ENCODE data around the gene ADGRG3.
"Not testable (repeated sequence)": the region's sequence is repeated elsewhere in the genome, so short reads cannot be mapped to it uniquely, and the experiment has no call there.

Gene ADGRG3

GRCh38 chr16:57665541-57665940 is 2.6 kb upstream of the ADGRG3 start:
- Histone ChIP-seq H3K36me3 (ENCODE audit: control insufficient read depth, insufficient read depth, low read length) (no peaks in the 10 kb centered on the region), H3K27me3 (replicated peaks; ENCODE audit: control insufficient read depth, insufficient read depth, low read length, poor library complexity, severe bottlenecking) (no peaks in the 10 kb centered on the region), H3K9me3 (ENCODE audit: control insufficient read depth, low read length) (no peaks in the 10 kb centered on the region), H3K27ac (ENCODE audit: insufficient read depth, low read length, poor library complexity, severe bottlenecking) (no peak overlapping the region), H3K4me1 (ENCODE audit: control insufficient read depth, insufficient read depth, low read length, poor library complexity, severe bottlenecking) (no peaks in the 10 kb centered on the region), H3K4me3 (ENCODE audit: insufficient read depth, low read depth, low read length, poor library complexity, severe bottlenecking) (no peak overlapping the region)
- DNase-seq = no peak

DNA sequence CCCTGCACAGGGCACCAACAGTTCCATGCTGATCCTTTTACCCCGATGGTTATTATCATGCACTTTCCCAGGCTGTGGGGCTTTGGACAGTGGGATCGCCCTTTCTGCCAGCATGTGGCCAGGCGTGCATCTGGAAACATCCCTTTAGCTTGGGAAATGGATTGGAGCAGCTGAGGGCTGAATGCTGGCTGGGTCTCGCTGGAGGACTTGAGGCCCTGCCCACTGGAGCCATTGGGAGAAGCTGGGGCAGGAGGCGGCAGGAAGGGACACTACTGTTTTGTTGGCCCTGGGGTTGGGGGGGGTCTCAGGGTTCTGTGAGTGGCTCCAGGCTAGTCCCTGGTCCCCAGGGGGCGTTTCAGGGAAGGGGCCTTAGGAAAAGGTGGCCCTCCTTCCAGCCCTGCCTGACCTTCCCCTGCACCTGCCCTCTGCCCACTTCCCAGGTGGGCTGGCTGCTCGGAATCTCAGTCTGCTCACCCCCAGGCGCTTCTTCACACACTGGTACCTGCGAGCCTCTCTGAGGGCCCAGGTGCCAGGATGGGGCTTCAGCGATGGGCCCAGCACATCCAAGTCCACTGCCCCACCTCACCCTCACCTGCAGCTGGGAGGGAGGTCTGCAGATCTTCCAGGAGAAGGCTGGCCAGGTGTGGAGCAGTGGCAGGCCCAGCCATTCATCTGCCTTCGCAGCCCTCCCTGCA is 1.6 kb upstream of the ADGRG3 start:
- no peaks in the 10 kb centered on the region for H3K9me3 ChIP-seq (ENCODE audit: control insufficient read depth, low read length)
- H3K36me3 ChIP-seq (ENCODE audit: control insufficient read depth, insufficient read depth, low read length) = no peaks in the 10 kb centered on the region

GRCh38 chr16:57667048-57667525 is 1.0 kb upstream of the ADGRG3 start:
- H3K4me1 ChIP-seq (ENCODE audit: control insufficient read depth, insufficient read depth, low read length, poor library complexity, severe bottlenecking) = no peaks in the 10 kb centered on the region
- no peak overlapping the region for H3K4me3 ChIP-seq (ENCODE audit: insufficient read depth, low read depth, low read length, poor library complexity, severe bottlenecking)
- no peaks in the 10 kb centered on the region for H3K36me3 ChIP-seq (ENCODE audit: control insufficient read depth, insufficient read depth, low read length)
- no peaks in the 10 kb centered on the region for H3K9me3 ChIP-seq (ENCODE audit: control insufficient read depth, low read length)
- DNase-seq = no peak
- no peak overlapping the region for H3K27ac ChIP-seq (ENCODE audit: insufficient read depth, low read length, poor library complexity, severe bottlenecking)
- no peaks in the 10 kb centered on the region for H3K27me3 ChIP-seq (replicated peaks; ENCODE audit: control insufficient read depth, insufficient read depth, low read length, poor library complexity, severe bottlenecking)

More for the DNA sequence above, 1.6 kb upstream of the ADGRG3 start:
- no peak for DNase-seq
- Histone ChIP-seq H3K27ac (ENCODE audit: insufficient read depth, low read length, poor library complexity, severe bottlenecking) (no peak overlapping the region), H3K4me3 (ENCODE audit: insufficient read depth, low read depth, low read length, poor library complexity, severe bottlenecking) (no peak overlapping the region), H3K27me3 (replicated peaks; ENCODE audit: control insufficient read depth, insufficient read depth, low read length, poor library complexity, severe bottlenecking) (no peaks in the 10 kb centered on the region), H3K4me1 (ENCODE audit: control insufficient read depth, insufficient read depth, low read length, poor library complexity, severe bottlenecking) (no peaks in the 10 kb centered on the region)

DNA sequence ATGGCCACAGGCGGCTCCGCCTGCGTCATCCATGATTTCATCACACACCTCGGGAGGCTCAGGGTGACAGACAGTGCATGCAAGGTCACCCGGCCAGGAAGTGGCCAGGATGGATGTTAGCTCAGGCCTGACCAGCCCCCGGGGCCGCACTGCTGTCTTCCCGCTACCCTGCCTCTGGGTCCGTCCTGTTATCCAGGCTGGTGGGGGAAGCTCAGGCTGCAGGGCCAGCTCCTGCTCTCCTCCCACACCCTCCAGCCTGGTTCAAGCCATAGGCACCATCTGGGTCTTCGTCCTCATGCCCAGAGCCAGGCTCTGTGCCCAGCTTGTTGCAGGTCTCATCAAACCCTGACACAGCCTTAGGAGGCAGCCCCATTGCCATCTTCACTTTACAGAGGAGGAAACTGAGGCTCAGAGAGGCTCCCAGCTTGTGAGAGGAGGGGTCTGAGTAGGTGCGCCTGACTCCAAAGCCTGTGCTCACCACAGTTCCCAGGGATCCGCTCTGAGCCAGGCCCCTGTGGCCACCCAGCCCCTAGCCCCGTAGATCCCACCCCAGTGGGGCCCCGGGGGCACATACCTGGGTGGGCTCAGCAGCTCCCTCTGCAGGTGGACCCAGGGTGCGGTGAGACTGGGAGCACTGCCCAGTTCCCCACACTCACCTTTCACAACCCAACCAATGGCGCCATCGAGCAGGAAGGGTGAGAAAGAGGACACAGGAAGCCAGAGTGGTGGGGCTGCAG is 412 bp upstream of the ADGRG3 start:
- DNase-seq = no peak
- Histone ChIP-seq H3K27me3 (replicated peaks; ENCODE audit: control insufficient read depth, insufficient read depth, low read length, poor library complexity, severe bottlenecking) (no peaks in the 10 kb centered on the region), H3K4me3 (ENCODE audit: insufficient read depth, low read depth, low read length, poor library complexity, severe bottlenecking) (no peak overlapping the region), H3K27ac (ENCODE audit: insufficient read depth, low read length, poor library complexity, severe bottlenecking) (no peak overlapping the region), H3K36me3 (ENCODE audit: control insufficient read depth, insufficient read depth, low read length) (no peaks in the 10 kb centered on the region), H3K9me3 (ENCODE audit: control insufficient read depth, low read length) (no peaks in the 10 kb centered on the region), H3K4me1 (ENCODE audit: control insufficient read depth, insufficient read depth, low read length, poor library complexity, severe bottlenecking) (no peaks in the 10 kb centered on the region)

- Histone ChIP-seq H3K9me3 (ENCODE audit: control insufficient read depth, low read length) (no peaks in the 10 kb centered on the region), H3K27ac (ENCODE audit: insufficient read depth, low read length, poor library complexity, severe bottlenecking) (no peak overlapping the region), H3K27me3 (replicated peaks; ENCODE audit: control insufficient read depth, insufficient read depth, low read length, poor library complexity, severe bottlenecking) (no peaks in the 10 kb centered on the region), H3K4me3 (ENCODE audit: insufficient read depth, low read depth, low read length, poor library complexity, severe bottlenecking) (no peak overlapping the region), H3K4me1 (ENCODE audit: control insufficient read depth, insufficient read depth, low read length, poor library complexity, severe bottlenecking) (no peaks in the 10 kb centered on the region), H3K36me3 (ENCODE audit: control insufficient read depth, insufficient read depth, low read length) (no peaks in the 10 kb centered on the region)
- no peak for DNase-seq
These were observed 747 bp downstream of the ADGRG3 start for GRCh38 chr16:57668630-57669475.

DNA sequence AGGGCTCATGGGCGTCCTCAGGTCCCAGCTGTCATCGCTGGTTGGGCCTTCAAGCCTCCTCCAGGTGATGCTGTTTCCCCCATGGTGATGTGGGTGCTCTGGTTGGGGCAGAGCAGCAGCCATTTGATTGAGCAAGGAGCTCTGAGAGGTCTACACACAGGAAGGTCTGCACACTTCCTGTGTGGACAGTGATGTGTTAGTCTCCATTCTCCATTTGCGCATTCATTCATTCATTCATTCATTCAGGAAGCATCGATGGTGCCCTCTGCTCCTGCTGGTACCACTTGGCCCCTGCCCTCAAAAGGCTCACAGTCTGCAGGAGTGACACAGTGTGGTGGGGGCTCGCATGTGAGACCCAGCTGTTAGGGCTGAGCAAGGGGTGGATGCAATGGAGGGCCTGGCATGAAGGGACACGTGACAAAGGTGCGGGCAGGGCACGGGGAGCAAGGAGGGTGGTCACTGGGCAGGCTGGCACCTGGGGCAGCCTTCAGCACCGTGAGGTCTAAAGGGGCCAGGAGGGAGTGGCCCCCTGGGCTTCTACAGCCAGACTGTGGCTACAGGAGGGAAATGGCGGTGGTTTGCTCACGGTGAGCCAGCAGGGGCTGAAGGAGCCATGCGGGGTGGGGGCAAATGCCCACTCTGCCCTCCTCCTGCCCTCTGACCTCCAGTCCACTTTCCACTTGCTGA is 1.5 kb downstream of the ADGRG3 start:
- Histone ChIP-seq H3K36me3 (ENCODE audit: control insufficient read depth, insufficient read depth, low read length) (no peaks in the 10 kb centered on the region), H3K4me3 (ENCODE audit: insufficient read depth, low read depth, low read length, poor library complexity, severe bottlenecking) (no peak overlapping the region), H3K9me3 (ENCODE audit: control insufficient read depth, low read length) (no peaks in the 10 kb centered on the region), H3K4me1 (ENCODE audit: control insufficient read depth, insufficient read depth, low read length, poor library complexity, severe bottlenecking) (no peaks in the 10 kb centered on the region), H3K27ac (ENCODE audit: insufficient read depth, low read length, poor library complexity, severe bottlenecking) (no peak overlapping the region), H3K27me3 (replicated peaks; ENCODE audit: control insufficient read depth, insufficient read depth, low read length, poor library complexity, severe bottlenecking) (no peaks in the 10 kb centered on the region)
- no peak for DNase-seq

DNA sequence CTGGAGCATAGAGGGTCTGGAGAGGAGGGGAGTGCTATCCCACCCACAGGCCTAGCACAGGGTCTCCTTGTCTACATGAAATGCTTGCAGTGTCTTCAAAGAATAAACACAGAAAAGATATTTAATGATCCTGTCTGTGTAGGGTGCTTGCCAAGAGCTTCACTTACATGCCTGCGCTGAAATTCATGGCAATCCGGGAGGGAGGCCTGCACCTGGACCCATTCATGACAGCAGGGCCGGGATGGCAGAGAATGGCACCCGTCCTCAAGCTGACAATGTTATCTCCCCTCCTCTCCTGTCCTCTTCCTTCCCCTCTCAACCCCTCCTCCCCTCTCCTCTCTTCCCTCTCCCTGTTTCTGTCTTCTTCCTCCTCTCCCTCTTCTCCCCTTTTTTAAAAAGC is 2.1 kb downstream of the ADGRG3 start:
- Histone ChIP-seq H3K9me3 (ENCODE audit: control insufficient read depth, low read length) (no peaks in the 10 kb centered on the region), H3K36me3 (ENCODE audit: control insufficient read depth, insufficient read depth, low read length) (no peaks in the 10 kb centered on the region), H3K27me3 (replicated peaks; ENCODE audit: control insufficient read depth, insufficient read depth, low read length, poor library complexity, severe bottlenecking) (no peaks in the 10 kb centered on the region), H3K4me1 (ENCODE audit: control insufficient read depth, insufficient read depth, low read length, poor library complexity, severe bottlenecking) (no peaks in the 10 kb centered on the region), H3K27ac (ENCODE audit: insufficient read depth, low read length, poor library complexity, severe bottlenecking) (no peak overlapping the region), H3K4me3 (ENCODE audit: insufficient read depth, low read depth, low read length, poor library complexity, severe bottlenecking) (no peak overlapping the region)
- DNase-seq = no peak

DNA sequence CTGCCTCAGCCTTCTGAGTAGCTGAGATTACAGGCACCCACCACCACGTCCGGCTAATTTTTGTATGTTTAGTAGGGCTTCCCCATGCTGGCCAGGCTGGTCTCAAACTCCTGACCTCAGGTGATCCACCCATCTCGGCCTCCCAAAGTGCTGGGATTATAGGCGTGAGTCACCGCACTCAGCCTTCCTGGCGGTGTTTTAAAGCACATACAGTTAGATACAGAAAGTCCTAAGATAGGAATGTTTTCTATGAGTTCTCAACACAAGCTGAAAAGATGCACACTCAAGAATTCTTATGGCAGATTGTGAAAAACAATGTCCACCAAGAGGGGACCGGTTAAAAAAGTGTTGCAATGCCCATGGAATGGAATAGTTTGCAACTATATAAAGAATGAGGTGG is 3.3 kb downstream of the ADGRG3 start:
- not testable (repeated sequence) for H3K27me3 ChIP-seq (replicated peaks; ENCODE audit: control insufficient read depth, insufficient read depth, low read length, poor library complexity, severe bottlenecking); DNase-seq; H3K27ac ChIP-seq (ENCODE audit: insufficient read depth, low read length, poor library complexity, severe bottlenecking); H3K36me3 ChIP-seq (ENCODE audit: control insufficient read depth, insufficient read depth, low read length); H3K4me1 ChIP-seq (ENCODE audit: control insufficient read depth, insufficient read depth, low read length, poor library complexity, severe bottlenecking); H3K9me3 ChIP-seq (ENCODE audit: control insufficient read depth, low read length); H3K4me3 ChIP-seq (ENCODE audit: insufficient read depth, low read depth, low read length, poor library complexity, severe bottlenecking)

GRCh38 chr16:57672416-57672815 is 4.3 kb downstream of the ADGRG3 start:
- no peak for DNase-seq
- H3K4me1 ChIP-seq (ENCODE audit: control insufficient read depth, insufficient read depth, low read length, poor library complexity, severe bottlenecking) = no peaks in the 10 kb centered on the region
- H3K9me3 ChIP-seq (ENCODE audit: control insufficient read depth, low read length) = no peaks in the 10 kb centered on the region
- H3K4me3 ChIP-seq (ENCODE audit: insufficient read depth, low read depth, low read length, poor library complexity, severe bottlenecking) = no peak overlapping the region
- no peaks in the 10 kb centered on the region for H3K27me3 ChIP-seq (replicated peaks; ENCODE audit: control insufficient read depth, insufficient read depth, low read length, poor library complexity, severe bottlenecking)
- H3K27ac ChIP-seq (ENCODE audit: insufficient read depth, low read length, poor library complexity, severe bottlenecking) = no peak overlapping the region
- H3K36me3 ChIP-seq (ENCODE audit: control insufficient read depth, insufficient read depth, low read length) = no peaks in the 10 kb centered on the region
